Endothelial cell of umbilical vein (primary cell): Measurements from ENCODE around the gene ATP8A2. TPM values are rescaled to one million over a fixed set of nuclear protein-coding genes. Genes with fewer than 3 reads are reported as not detected.

Experiments used
- BruUV-seq: library from RNA; stranded (reverse); fragments of 400-500 nt; replicated peaks from 2 replicates; lab custom pipeline; 2021; lab: Mats Ljungman, UMichigan
- CTCF ChIA-PET: fragments of 300-600, 350-600 bp; sonication (Branson Sonifier 250); formaldehyde crosslinking; loops from one replicate; lab custom pipeline; 2021; ENCODE audit warnings: antibody characterized with exemption, inconsistent platforms; lab: Charles Lee
- POLR2A ChIA-PET: fragments of 300-600, 350-600 bp; sonication (Branson Sonifier 250); formaldehyde crosslinking; loops from one replicate; lab custom pipeline; 2021; ENCODE audit warnings: antibody characterized with exemption, inconsistent platforms; lab: Charles Lee
- DNase-seq: peaks from one replicate; pipeline ENCODE4 v3.0.0-alpha.2; 2011; ENCODE audit warnings: low read depth, low spot score
- FAIRE-seq: peaks from 2 replicates; lab custom pipeline; 2011; peaks lifted over from hg19 to GRCh38; lab: Jason Lieb, UNC
- H2AFZ ChIP-seq: 2 replicates; pipeline ENCODE4 v1.6.0; 2012; ENCODE audit warnings: low read depth, low read length, control low read depth, inconsistent platforms
- H3K27ac ChIP-seq: 2 replicates; pipeline ENCODE4 v1.5.1; 2011; ENCODE audit warnings: low read depth, mild to moderate bottlenecking, control low read depth, low read length, moderate library complexity; ENCODE audit not compliant: insufficient read depth
- H3K27me3 ChIP-seq, 2 experiments: 2 replicates each; pipeline versions ENCODE4 v1.6.0 to v1.6.1; 2011; ENCODE audit warnings: low read length in 2 of 2, mixed read lengths in 1 of 2; ENCODE audit not compliant: control insufficient read depth in 2 of 2, insufficient read depth in 2 of 2
- H3K36me3 ChIP-seq, 2 experiments: 2 replicates in 1 of 2; 3 replicates in 1 of 2; pipeline ENCODE4 v1.5.1; 2011; ENCODE audit warnings: low read length in 2 of 2, mild to moderate bottlenecking in 1 of 2, moderate library complexity in 1 of 2; ENCODE audit not compliant: control insufficient read depth in 2 of 2, insufficient read depth in 2 of 2; ENCODE audit errors: extremely low read depth in 1 of 2
- H3K4me1 ChIP-seq: 3 replicates; pipeline ENCODE4 v1.5.1; 2011; ENCODE audit warnings: mild to moderate bottlenecking, low read length; ENCODE audit not compliant: control insufficient read depth, insufficient read depth; ENCODE audit errors: extremely low read depth
- H3K4me2 ChIP-seq: 2 replicates; pipeline ENCODE4 v1.6.1; 2011; ENCODE audit warnings: low read length, control low read depth, mixed read lengths; ENCODE audit not compliant: insufficient read depth
- H3K4me3 ChIP-seq, 3 experiments: fragments of 200-600 bp in 1 of 3; sonication (generic), shearing (Covaris generic) in 1 of 3; replicated peaks in 1 of 3; 2 replicates each; pipeline ENCODE4 v1.5.1; 2011 to 2016; ENCODE audit warnings: control low read depth in 3 of 3, low read length in 3 of 3, mild to moderate bottlenecking in 2 of 3, inconsistent platforms in 1 of 3, low read depth in 1 of 3, moderate library complexity in 1 of 3; ENCODE audit not compliant: insufficient read depth in 1 of 3
- H3K79me2 ChIP-seq: 2 replicates; pipeline ENCODE4 v1.6.0; 2012; ENCODE audit warnings: low read length, inconsistent platforms; ENCODE audit not compliant: control insufficient read depth, insufficient read depth
- H3K9ac ChIP-seq: replicated peaks from 2 replicates; pipeline ENCODE3; 2011; ENCODE audit warnings: low read length, control low read depth; ENCODE audit not compliant: insufficient read depth; ENCODE audit errors: extremely low read depth
- H3K9me1 ChIP-seq: replicated peaks from 3 replicates; pipeline ENCODE4 v1.6.0; 2011; ENCODE audit warnings: mild to moderate bottlenecking, low read length; ENCODE audit not compliant: control insufficient read depth, insufficient read depth; ENCODE audit errors: extremely low read depth
- H3K9me3 ChIP-seq: replicated peaks from 2 replicates; pipeline ENCODE4 v1.5.1; 2012; ENCODE audit warnings: low read length, inconsistent platforms; ENCODE audit not compliant: control insufficient read depth, insufficient read depth
- H4K20me1 ChIP-seq: replicated peaks from 2 replicates; pipeline ENCODE3; 2011; ENCODE audit warnings: mild to moderate bottlenecking, low read length; ENCODE audit not compliant: control insufficient read depth, insufficient read depth; ENCODE audit errors: extremely low read depth
- EZH2 ChIP-seq: IDR thresholded peaks from 2 replicates; pipeline ENCODE4 v1.6.1; 2012; ENCODE audit warnings: borderline replicate concordance, low read depth, mild to moderate bottlenecking, moderate library complexity, low read length, inconsistent platforms; ENCODE audit not compliant: severe bottlenecking
- FOS ChIP-seq: IDR thresholded peaks from 2 replicates; pipeline ENCODE4 v1.6.1; 2011; ENCODE audit warnings: mild to moderate bottlenecking, low read length, moderate library complexity, borderline replicate concordance; ENCODE audit not compliant: insufficient read depth
- GATA2 ChIP-seq: IDR thresholded peaks from 2 replicates; pipeline ENCODE4 v1.7.0; 2011; ENCODE audit warnings: low read depth, mild to moderate bottlenecking, moderate library complexity, mixed read lengths, low read length; ENCODE audit not compliant: insufficient read length, insufficient read depth
- MYC ChIP-seq: IDR thresholded peaks from one replicate; pipeline ENCODE4 v1.6.1; 2011; ENCODE audit warnings: mild to moderate bottlenecking, low read depth, low read length
- POLR2A ChIP-seq: IDR thresholded peaks from 2 replicates; pipeline ENCODE4 v1.6.1; 2012; ENCODE audit warnings: low read depth, mild to moderate bottlenecking, control low read depth, low read length
- POLR2AphosphoS5 ChIP-seq: IDR thresholded peaks from 2 replicates; pipeline ENCODE4 v1.6.1; 2012; ENCODE audit warnings: low read depth, mild to moderate bottlenecking, control low read depth, low read length, moderate library complexity; ENCODE audit not compliant: insufficient read depth
- dilution Hi-C: fragments of 300-500 bp; cut with MboI; formaldehyde crosslinking; loops from one replicate; pipeline ENCODE4 v1.15.0; 2019; ENCODE audit warnings: low sequenced_read_pairs; ENCODE audit not compliant: extremely low pct_ligation_motif_present
- intact Hi-C: fragments of 100-400 bp; cut with micrococcal nuclease; formaldehyde crosslinking; loops from one replicate; pipeline ENCODE4 v1.10.0; 2022
- polyA plus RNA-seq, 4 experiments: library from polyadenylated mRNA; depleted of rRNA in 3 of 4; stranded (reverse) in 3 of 4; unstranded in 1 of 4; fragments of >200 nt; gene quantifications; 2 replicates each; pipeline versions ENCODE4 v1.2.1 to v1.2.3, GENCODE V29; 2011 to 2012; ENCODE audit warnings: missing spikeins in 1 of 4
- total RNA-seq: library from RNA; stranded (reverse); gene quantifications from 2 replicates; pipeline ENCODE4 v1.2.3, GENCODE V29; 2021
- TF ChIP-seq, protein P1 (sequence below): IDR thresholded peaks from 2 replicates; pipeline ENCODE4 v1.6.1; 2011; ENCODE audit not compliant: insufficient read depth, insufficient read length
- TF ChIP-seq, protein P2 (sequence below), 2 donors: IDR thresholded peaks; 1 replicate in 1 of 2; 2 replicates in 1 of 2; pipeline ENCODE4 v1.5.1; 2011; ENCODE audit warnings: low read length in 2 of 2, mild to moderate bottlenecking in 2 of 2, moderate library complexity in 2 of 2, control low read depth in 1 of 2, inconsistent platforms in 1 of 2, low read depth in 1 of 2; ENCODE audit not compliant: insufficient read depth in 1 of 2; ENCODE audit errors: extremely low read depth in 1 of 2

ATP8A2 gene
- total and polyA plus RNA-seq, 2 donors (not counting 3 experiments of a cell fraction or from before 2014, with no cell fraction given): 0.11 to 0.49 TPM

DNA sequence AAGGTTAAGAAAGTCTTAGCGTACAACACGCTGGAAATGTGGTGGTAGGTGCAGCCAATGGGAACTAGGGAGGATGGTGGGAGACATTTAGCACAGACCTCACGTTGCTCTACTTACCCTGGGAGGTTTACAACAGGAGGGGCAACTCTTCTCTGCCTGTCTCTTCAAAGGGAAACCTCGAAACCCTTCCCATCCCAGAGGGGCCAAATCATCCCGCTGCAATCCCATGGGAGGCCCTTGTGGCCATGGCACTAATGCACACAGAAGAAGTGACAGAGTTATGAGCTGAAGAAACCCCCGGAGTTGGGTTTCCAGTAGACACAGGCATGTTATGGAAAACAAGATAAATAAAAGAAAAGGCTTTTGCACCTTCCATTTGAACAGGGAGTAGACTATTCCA is 644.4 kb downstream of the ATP8A2 start:
- H3K4me3 ChIP-seq: no peak overlapping the region
- peak overlapping the region; percentile 53 for H3K9ac ChIP-seq
- no peak overlapping the region for H2AFZ ChIP-seq
- peaks cover 71% of the 10 kb centered on the region for H3K4me1 ChIP-seq
- H3K27me3 ChIP-seq: no peaks in the 10 kb centered on the region
- H3K27ac ChIP-seq: peak overlapping the region; percentile 92
- TF ChIP-seq EZH2: no peak
- TF ChIP-seq POLR2AphosphoS5: no peak
- no peak for TF ChIP-seq GATA2
- TF ChIP-seq MYC: no peak
- TF ChIP-seq, protein P1, sequence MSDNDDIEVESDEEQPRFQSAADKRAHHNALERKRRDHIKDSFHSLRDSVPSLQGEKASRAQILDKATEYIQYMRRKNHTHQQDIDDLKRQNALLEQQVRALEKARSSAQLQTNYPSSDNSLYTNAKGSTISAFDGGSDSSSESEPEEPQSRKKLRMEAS: no peak
- no peak for TF ChIP-seq POLR2A
- TF ChIP-seq FOS: no peak
- TF ChIP-seq, protein P2, sequence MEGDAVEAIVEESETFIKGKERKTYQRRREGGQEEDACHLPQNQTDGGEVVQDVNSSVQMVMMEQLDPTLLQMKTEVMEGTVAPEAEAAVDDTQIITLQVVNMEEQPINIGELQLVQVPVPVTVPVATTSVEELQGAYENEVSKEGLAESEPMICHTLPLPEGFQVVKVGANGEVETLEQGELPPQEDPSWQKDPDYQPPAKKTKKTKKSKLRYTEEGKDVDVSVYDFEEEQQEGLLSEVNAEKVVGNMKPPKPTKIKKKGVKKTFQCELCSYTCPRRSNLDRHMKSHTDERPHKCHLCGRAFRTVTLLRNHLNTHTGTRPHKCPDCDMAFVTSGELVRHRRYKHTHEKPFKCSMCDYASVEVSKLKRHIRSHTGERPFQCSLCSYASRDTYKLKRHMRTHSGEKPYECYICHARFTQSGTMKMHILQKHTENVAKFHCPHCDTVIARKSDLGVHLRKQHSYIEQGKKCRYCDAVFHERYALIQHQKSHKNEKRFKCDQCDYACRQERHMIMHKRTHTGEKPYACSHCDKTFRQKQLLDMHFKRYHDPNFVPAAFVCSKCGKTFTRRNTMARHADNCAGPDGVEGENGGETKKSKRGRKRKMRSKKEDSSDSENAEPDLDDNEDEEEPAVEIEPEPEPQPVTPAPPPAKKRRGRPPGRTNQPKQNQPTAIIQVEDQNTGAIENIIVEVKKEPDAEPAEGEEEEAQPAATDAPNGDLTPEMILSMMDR (IDR thresholded peaks at IDR 0.05; ENCODE audit: extremely low read depth in 1 of 2, insufficient read depth in 1 of 2, low read depth in 1 of 2, low read length in 2 of 2): no peak
- FAIRE-seq (no peak), DNase-seq (no peak)
- no peaks in the 10 kb centered on the region for H4K20me1 ChIP-seq
- dilution Hi-C loops (no loop called here), intact Hi-C loops (loop anchor here (10.0 kb wide), 2 partner anchors 209 to 701 kb away; partner anchors contain the start of gene RNF6)
- ChIA-PET CTCF (interaction anchor here (0.9 to 2.8 kb wide), 3 partner anchors 9 to 33 kb away, joined by 3 to 11 read pairs (median 3); no protein-coding TSS in a partner anchor), POLR2A (no interaction called here)
- peak overlapping the region; percentile 85 for H3K4me2 ChIP-seq
- no peaks in the 10 kb centered on the region for H3K36me3 ChIP-seq
- peaks cover 2% of the 10 kb centered on the region for H3K9me3 ChIP-seq
- H3K9me1 ChIP-seq: no peaks in the 10 kb centered on the region
- no TSS peak for BruUV-seq
- no peaks in the 10 kb centered on the region for H3K79me2 ChIP-seq
